RWPE2 (cell line): Measurements from ENCODE around the gene STAU1.

Experiments
- ATAC-seq: fragments of 200-7000 bp; cut with Tn5 transposase; 3 replicates; pipeline ENCODE4 v1.9.1; 2021; ENCODE audit warnings: low read depth
- DNase-seq: peaks from one replicate; pipeline ENCODE4 v3.0.0-alpha.2; 2020; ENCODE audit warnings: low spot score
- H3K27ac ChIP-seq: fragments of 450-650 bp; 2 replicates; pipeline ENCODE4 v1.5.1; 2017; ENCODE audit warnings: mild to moderate bottlenecking; ENCODE audit not compliant: poor library complexity, severe bottlenecking
- H3K27me3 ChIP-seq: fragments of 250-450 bp; sonication (Bioruptor Pico); 2 replicates; pipeline ENCODE4 v1.5.1; 2021; ENCODE audit warnings: mild to moderate bottlenecking, moderate library complexity; ENCODE audit not compliant: insufficient read depth, poor library complexity, severe bottlenecking
- H3K36me3 ChIP-seq: fragments of 250-450 bp; sonication (Bioruptor Pico); 2 replicates; pipeline ENCODE4 v1.5.1; 2020; ENCODE audit warnings: low read depth, mild to moderate bottlenecking, moderate library complexity
- H3K4me1 ChIP-seq: fragments of 250-450 bp; sonication (Bioruptor Pico); 2 replicates; pipeline ENCODE4 v1.5.1; 2021; ENCODE audit warnings: mild to moderate bottlenecking, moderate library complexity; ENCODE audit not compliant: insufficient read depth, poor library complexity, severe bottlenecking
- H3K4me3 ChIP-seq: fragments of 250-450 bp; sonication (Bioruptor Pico); 2 replicates; pipeline ENCODE4 v1.5.1; 2021; ENCODE audit warnings: mild to moderate bottlenecking, moderate library complexity; ENCODE audit not compliant: severe bottlenecking
- H3K9me3 ChIP-seq: fragments of 250-450 bp; sonication (Bioruptor Pico); 2 replicates; pipeline ENCODE4 v1.5.1; 2021; ENCODE audit warnings: mild to moderate bottlenecking, moderate library complexity; ENCODE audit not compliant: severe bottlenecking
- TF ChIP-seq, protein P1 (sequence below): fragments of 450-650 bp; IDR thresholded peaks from one replicate; pipeline ENCODE4 v1.5.1; 2017; ENCODE audit warnings: mild to moderate bottlenecking, moderate library complexity; ENCODE audit not compliant: poor library complexity, severe bottlenecking

The STAU1 gene

DNA sequence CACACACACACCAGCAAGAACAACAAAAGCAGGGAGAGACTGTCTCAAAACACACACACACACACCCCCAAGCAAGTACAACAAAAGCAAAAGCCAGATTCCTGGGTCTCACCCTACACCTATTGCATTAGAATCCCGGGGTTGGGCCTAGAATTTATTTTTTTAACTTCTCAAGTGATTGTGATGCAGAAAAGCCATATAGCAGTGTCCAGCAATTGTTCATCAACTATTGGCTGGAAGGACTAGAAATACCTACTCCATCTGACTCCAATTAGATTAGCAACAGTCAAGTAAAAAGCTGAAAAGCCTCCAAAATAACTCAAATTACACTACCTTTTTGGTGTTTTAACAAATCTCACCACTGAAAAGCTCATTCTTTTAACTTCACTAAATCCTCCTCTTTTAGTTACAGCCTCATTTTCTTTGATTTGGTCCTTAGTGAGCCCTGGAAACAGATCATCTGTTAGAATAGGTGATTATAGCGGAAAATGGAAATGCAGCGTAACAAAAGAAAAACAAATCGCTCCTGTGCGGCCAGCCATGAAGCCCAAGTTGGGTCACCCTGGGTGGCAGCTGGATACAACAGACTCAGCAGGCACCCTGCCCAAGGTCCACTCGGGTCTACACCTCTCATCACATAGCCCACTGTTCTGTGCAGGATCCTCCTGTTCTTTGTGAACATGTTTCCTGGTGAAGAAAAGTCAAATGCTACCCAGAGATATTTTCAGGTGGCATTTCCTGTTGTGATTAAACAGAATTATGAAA, 38.7 kb downstream of the STAU1 start:
- DNase-seq, result no peak
- Histone ChIP-seq H3K4me1 (no peaks in the 10 kb centered on the region), H3K27me3 (no peaks in the 10 kb centered on the region), H3K9me3 (no peaks in the 10 kb centered on the region), H3K4me3 (no peak overlapping the region), H3K27ac (no peak overlapping the region), H3K36me3 (peaks cover 78% of the 10 kb centered on the region)
- TF ChIP-seq, protein P1, sequence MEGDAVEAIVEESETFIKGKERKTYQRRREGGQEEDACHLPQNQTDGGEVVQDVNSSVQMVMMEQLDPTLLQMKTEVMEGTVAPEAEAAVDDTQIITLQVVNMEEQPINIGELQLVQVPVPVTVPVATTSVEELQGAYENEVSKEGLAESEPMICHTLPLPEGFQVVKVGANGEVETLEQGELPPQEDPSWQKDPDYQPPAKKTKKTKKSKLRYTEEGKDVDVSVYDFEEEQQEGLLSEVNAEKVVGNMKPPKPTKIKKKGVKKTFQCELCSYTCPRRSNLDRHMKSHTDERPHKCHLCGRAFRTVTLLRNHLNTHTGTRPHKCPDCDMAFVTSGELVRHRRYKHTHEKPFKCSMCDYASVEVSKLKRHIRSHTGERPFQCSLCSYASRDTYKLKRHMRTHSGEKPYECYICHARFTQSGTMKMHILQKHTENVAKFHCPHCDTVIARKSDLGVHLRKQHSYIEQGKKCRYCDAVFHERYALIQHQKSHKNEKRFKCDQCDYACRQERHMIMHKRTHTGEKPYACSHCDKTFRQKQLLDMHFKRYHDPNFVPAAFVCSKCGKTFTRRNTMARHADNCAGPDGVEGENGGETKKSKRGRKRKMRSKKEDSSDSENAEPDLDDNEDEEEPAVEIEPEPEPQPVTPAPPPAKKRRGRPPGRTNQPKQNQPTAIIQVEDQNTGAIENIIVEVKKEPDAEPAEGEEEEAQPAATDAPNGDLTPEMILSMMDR, result no peak
- ATAC-seq, result no peak

DNA sequence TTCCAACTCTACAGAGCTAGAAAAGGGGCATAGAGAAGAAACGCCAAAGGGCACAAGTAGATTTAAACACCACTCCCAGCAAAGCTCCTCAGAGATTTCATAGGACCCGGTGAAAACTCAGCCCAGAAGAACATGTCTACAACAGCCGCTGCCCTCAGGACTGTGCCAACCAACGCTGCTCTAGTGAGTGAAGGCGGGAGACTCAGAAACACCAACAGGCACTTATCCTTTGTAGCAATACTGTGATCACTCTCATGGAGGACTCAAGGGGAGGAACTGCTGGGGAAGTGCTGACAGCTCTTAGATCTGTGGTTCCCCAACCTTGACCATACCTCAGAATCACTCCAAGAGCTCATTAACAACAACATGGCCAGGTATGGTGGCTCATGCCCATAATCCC, 39.5 kb downstream of the STAU1 start:
- Histone ChIP-seq H3K27me3 (no peaks in the 10 kb centered on the region), H3K9me3 (no peaks in the 10 kb centered on the region), H3K27ac (no peak overlapping the region), H3K4me1 (no peaks in the 10 kb centered on the region), H3K36me3 (peaks cover 79% of the 10 kb centered on the region), H3K4me3 (no peak overlapping the region)
- DNase-seq, result no peak
- peak; percentile 11; the same call in 1 of the 3 replicates for ATAC-seq
- TF ChIP-seq, protein P1, result no peak

DNA sequence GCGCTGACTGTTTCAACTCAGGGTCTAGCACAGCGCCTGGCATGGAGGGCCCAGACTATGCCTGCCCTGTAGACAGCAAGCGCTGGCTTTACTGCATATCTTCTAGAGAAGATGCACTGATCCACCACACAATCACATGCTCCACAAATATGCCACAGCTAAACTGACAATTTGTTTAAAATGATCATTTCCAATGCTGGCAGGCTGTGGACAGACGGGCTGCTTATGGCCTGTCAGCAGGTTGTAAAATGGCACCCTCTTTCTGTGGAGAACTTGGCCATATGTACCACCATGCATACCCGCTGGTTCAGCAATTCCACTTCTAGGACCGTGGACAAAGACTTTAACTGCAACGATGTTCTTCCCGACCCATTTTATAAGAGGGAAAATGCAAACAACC, 40.8 kb downstream of the STAU1 start:
- Histone ChIP-seq H3K4me1 (no peaks in the 10 kb centered on the region), H3K9me3 (no peaks in the 10 kb centered on the region), H3K36me3 (peaks cover 77% of the 10 kb centered on the region), H3K27ac (no peak overlapping the region), H3K27me3 (no peaks in the 10 kb centered on the region), H3K4me3 (no peak overlapping the region)
- ATAC-seq (no peak), DNase-seq (no peak)
- TF ChIP-seq, protein P1, result no peak

DNA sequence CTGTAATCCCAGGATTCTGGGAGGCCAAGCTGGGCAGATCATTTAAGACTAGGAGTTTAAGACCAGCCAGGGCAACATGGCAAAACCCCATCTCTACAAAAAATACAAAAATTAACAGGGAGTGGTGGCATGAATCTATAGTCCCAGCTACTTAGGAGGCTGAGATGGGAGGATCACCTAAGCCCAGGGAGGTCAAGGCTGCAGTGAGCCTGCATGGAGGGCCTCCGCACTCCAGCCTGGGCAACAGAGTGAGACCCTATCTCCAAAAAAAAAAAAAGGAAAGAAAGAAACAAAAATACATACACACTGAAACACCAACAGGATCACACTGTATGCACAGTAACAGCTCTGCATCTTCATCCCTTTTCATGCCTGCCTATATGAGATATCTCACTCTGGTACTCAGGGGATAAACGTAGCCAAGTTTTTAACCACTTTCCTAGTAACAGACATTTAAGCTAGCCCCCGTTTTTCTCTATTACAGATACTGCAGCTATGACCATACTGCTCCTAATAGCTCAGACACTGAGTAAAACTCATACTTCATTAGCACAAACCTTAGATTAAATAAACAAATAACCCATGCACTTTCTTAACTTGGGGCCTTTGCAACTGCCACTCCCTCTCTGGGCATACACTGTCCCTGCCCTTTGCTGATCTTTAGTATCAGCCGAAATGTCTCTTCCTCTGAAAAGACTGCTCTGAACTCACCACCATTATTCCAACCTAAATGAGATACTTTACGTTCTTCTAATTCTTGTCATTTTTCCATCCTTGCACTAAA, 41.5 kb downstream of the STAU1 start:
- Histone ChIP-seq H3K36me3 (peaks cover 72% of the 10 kb centered on the region), H3K4me1 (no peaks in the 10 kb centered on the region), H3K27me3 (no peaks in the 10 kb centered on the region), H3K27ac (no peak overlapping the region), H3K9me3 (no peaks in the 10 kb centered on the region), H3K4me3 (no peak overlapping the region)
- TF ChIP-seq, protein P1, result no peak
- ATAC-seq (no peak), DNase-seq (no peak)
